CD4-positive, CD25-positive, alpha-beta regulatory T cell (primary cell): Measurements from ENCODE around the gene SLC28A1. TPM values are rescaled to one million over a fixed set of nuclear protein-coding genes. Genes with fewer than 3 reads are reported as not detected.

Experiments
- ATAC-seq, 2 donors: fragments of 150-1000 bp; cut with Tn5 transposase; one replicate each; pipeline ENCODE4 v1.10.0; 2021; ENCODE audit warnings: low read depth in 2 of 2, moderate number of reproducible peaks in 2 of 2, moderate library complexity in 1 of 2
- DNase-seq, 3 donors: peaks; one replicate each; pipeline versions ENCODE4 v3.0.0 to v3.0.0-alpha.2; 2012 to 2022; ENCODE audit warnings: mixed read lengths in 1 of 3
- H3K27ac ChIP-seq: one replicate; pipeline ENCODE4 v1.7.0; 2013; ENCODE audit warnings: mild to moderate bottlenecking, low read length; ENCODE audit not compliant: insufficient read depth, poor library complexity, severe bottlenecking
- H3K27me3 ChIP-seq: one replicate; pipeline ENCODE4 v1.7.0; 2013; ENCODE audit warnings: low read length; ENCODE audit not compliant: control insufficient read depth, insufficient read depth
- H3K36me3 ChIP-seq: one replicate; pipeline ENCODE4 v1.7.0; 2013; ENCODE audit warnings: mild to moderate bottlenecking, low read length, moderate library complexity; ENCODE audit not compliant: control insufficient read depth, insufficient read depth
- H3K4me1 ChIP-seq: 2 replicates; pipeline ENCODE4 v1.7.0; 2013; ENCODE audit warnings: mild to moderate bottlenecking, low read length; ENCODE audit not compliant: insufficient read depth, control insufficient read depth, poor library complexity, severe bottlenecking
- H3K4me3 ChIP-seq: one replicate; pipeline ENCODE4 v1.7.0; 2013; ENCODE audit warnings: low read depth, mild to moderate bottlenecking, low read length, moderate library complexity
- H3K9me3 ChIP-seq, 2 experiments: 1 replicate in 1 of 2; 2 replicates in 1 of 2; pipeline ENCODE4 v1.7.0; 2013; ENCODE audit warnings: low read length in 2 of 2, mild to moderate bottlenecking in 1 of 2, moderate library complexity in 1 of 2; ENCODE audit not compliant: control insufficient read depth in 2 of 2
- H3K27ac Mint-ChIP-seq, 3 donors: one replicate each; pipeline ENCODE4 v1.8.0; 2020 to 2022; ENCODE audit warnings: mild to moderate bottlenecking in 3 of 3, mixed read lengths in 3 of 3, moderate library complexity in 2 of 3
- H3K27me3 Mint-ChIP-seq: one replicate; pipeline ENCODE4 v1.8.0; 2022; ENCODE audit warnings: mild to moderate bottlenecking, mixed read lengths
- H3K36me3 Mint-ChIP-seq: one replicate; pipeline ENCODE4 v1.8.0; 2020; ENCODE audit warnings: mixed read lengths
- H3K4me1 Mint-ChIP-seq, 4 donors: one replicate each; pipeline ENCODE4 v1.8.0; 2020 to 2022; ENCODE audit warnings: mixed read lengths in 4 of 4, mild to moderate bottlenecking in 1 of 4
- H3K4me3 Mint-ChIP-seq, 4 donors: one replicate each; pipeline ENCODE4 v1.8.0; 2020 to 2022; ENCODE audit warnings: mild to moderate bottlenecking in 4 of 4, mixed read lengths in 4 of 4, moderate library complexity in 3 of 4
- H3K9me3 Mint-ChIP-seq, 7 donors: one replicate each; pipeline ENCODE4 v1.8.0; 2020 to 2022; ENCODE audit warnings: mixed read lengths in 7 of 7, mild to moderate bottlenecking in 3 of 7, moderate library complexity in 2 of 7
- polyA plus RNA-seq, 4 donors: library from polyadenylated mRNA; unstranded; fragments of 300-500 nt; fragmentation: Illumina TruSeq; gene quantifications; one replicate each; pipeline ENCODE4 v1.2.3, GENCODE V29; 2021
- total RNA-seq: library from RNA; stranded (reverse); gene quantifications from one replicate; pipeline ENCODE4 v1.2.3, GENCODE V29; 2022

Gene SLC28A1
- total and polyA plus RNA-seq, 5 donors from 2014 or later, result not detected

DNA sequence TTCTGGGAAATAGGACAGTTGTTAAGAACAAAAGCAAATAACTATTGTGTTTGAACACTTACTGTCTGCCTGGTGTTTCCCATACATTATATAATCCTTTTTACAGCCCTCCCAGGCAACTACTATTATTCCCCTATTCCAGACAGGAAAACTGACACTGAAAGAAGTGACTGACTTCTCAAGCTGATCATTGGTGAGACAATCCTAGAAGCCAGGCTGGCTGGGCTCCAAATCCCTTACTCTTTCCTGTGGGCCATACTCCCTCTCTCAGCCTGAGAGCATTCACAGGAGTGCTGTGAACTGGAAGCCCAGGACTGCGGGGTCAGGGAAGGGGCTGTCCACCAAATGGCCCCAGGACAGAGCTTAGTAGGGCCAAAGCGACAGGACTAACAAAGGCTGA, 58.0 kb downstream of the SLC28A1 start:
- H3K27me3 ChIP-seq, result no peaks in the 10 kb centered on the region
- Mint-ChIP-seq H3K4me3 (no peak overlapping the region), H3K27me3 (peaks cover 13% of the 10 kb centered on the region), H3K4me1 (no peaks in the 10 kb centered on the region), H3K9me3 (peaks cover 0 to 6% (median 0%) of the 10 kb centered on the region in 7 donors), H3K36me3 (peaks cover 3% of the 10 kb centered on the region), H3K27ac (no peak overlapping the region)
- DNase-seq (no peak), ATAC-seq (no peak)
- no peak overlapping the region for H3K27ac ChIP-seq
- H3K4me1 ChIP-seq, result no peaks in the 10 kb centered on the region
- H3K36me3 ChIP-seq, result no peaks in the 10 kb centered on the region
- no peak overlapping the region for H3K4me3 ChIP-seq
- no peaks in the 10 kb centered on the region for H3K9me3 ChIP-seq

- H3K4me3 ChIP-seq, result no peak overlapping the region
- no peaks in the 10 kb centered on the region for H3K36me3 ChIP-seq
- peaks cover 5% of the 10 kb centered on the region for H3K27me3 ChIP-seq
- Mint-ChIP-seq H3K4me3 (no peak overlapping the region), H3K9me3 (peaks cover 0 to 1% (median 0%) of the 10 kb centered on the region in 7 donors), H3K27me3 (peaks cover 17% of the 10 kb centered on the region), H3K36me3 (peaks cover 3% of the 10 kb centered on the region), H3K4me1 (no peaks in the 10 kb centered on the region), H3K27ac (no peak overlapping the region)
- ATAC-seq (no peak), DNase-seq (no peak)
- H3K4me1 ChIP-seq, result no peaks in the 10 kb centered on the region
- H3K9me3 ChIP-seq, result no peaks in the 10 kb centered on the region
- H3K27ac ChIP-seq, result no peak overlapping the region
Observed at GRCh38 chr15:84944311-84944710, 59.8 kb downstream of the SLC28A1 start.

DNA sequence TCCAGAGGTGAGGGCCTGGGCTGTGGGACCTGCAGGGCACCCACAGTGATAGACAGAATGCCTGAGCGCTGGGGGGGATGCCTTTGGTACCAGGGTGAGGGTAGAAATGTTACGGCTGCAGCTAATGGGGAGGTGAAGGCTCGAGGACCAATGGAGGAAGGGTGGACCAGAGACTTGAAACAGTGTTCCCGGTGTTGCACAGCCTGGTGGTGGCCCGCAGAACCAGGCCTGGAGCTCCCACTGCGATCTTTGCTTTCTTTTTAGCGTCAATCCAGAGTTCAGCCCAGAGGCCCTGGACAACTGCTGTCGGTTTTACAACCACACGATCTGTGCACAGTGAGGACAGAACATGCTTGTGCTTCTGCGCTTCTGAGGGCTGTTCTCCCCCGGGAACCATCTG, 60.4 kb downstream of the SLC28A1 start:
- peaks cover 5% of the 10 kb centered on the region for H3K27me3 ChIP-seq
- Mint-ChIP-seq H3K27me3 (peaks cover 17% of the 10 kb centered on the region), H3K9me3 (peaks cover 0 to 1% (median 0%) of the 10 kb centered on the region in 7 donors), H3K36me3 (peaks cover 3% of the 10 kb centered on the region), H3K4me3 (no peak overlapping the region), H3K4me1 (no peaks in the 10 kb centered on the region), H3K27ac (no peak overlapping the region)
- no peak overlapping the region for H3K4me3 ChIP-seq
- H3K9me3 ChIP-seq, result no peaks in the 10 kb centered on the region
- DNase-seq (no peak), ATAC-seq (no peak)
- H3K4me1 ChIP-seq, result no peaks in the 10 kb centered on the region
- H3K36me3 ChIP-seq, result no peaks in the 10 kb centered on the region
- no peak overlapping the region for H3K27ac ChIP-seq

DNA sequence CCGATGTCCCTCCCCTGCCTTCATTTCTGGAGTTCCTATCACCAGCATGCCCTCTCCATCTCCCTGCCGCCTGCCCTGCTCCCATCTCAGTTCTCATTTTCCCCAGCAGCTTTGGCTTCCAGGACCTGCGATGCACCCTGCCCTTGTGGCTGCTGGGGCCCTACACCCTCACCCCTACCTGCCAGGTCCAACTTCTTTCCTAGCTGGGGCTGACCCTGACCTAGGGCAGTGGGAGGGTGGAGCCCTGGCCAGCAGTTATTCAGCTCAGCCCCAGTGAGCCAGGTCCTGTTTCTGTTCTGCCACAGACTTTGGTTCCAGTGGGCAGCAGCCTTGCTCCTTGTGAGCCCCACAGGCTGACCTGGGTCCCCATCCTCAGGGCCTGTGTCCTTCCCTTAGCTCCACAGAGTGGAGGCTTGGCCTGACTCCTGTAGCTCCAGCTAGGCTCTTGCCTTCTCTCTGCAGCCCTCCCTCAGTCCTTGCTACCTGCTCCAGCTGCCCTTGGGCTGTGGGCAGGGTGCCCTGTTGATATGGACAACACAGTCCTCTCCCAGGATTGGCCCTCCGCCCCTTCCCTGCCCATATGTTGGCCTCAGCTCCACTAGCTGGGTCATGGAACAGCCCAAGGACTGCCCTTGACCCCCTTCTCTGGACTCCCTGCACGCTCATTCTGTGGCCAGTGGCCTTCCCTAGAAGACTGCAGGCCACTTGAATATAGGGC, 62.5 kb downstream of the SLC28A1 start:
- Mint-ChIP-seq H3K27me3 (peaks cover 23% of the 10 kb centered on the region), H3K27ac (no peak overlapping the region), H3K9me3 (no peaks in the 10 kb centered on the region), H3K4me3 (no peak overlapping the region), H3K36me3 (peaks cover 3% of the 10 kb centered on the region), H3K4me1 (no peaks in the 10 kb centered on the region)
- ATAC-seq (no peak), DNase-seq (no peak)
- Histone ChIP-seq H3K9me3 (no peaks in the 10 kb centered on the region), H3K27ac (no peak overlapping the region), H3K4me3 (no peak overlapping the region), H3K4me1 (no peaks in the 10 kb centered on the region), H3K36me3 (no peaks in the 10 kb centered on the region), H3K27me3 (peaks cover 5% of the 10 kb centered on the region)

DNA sequence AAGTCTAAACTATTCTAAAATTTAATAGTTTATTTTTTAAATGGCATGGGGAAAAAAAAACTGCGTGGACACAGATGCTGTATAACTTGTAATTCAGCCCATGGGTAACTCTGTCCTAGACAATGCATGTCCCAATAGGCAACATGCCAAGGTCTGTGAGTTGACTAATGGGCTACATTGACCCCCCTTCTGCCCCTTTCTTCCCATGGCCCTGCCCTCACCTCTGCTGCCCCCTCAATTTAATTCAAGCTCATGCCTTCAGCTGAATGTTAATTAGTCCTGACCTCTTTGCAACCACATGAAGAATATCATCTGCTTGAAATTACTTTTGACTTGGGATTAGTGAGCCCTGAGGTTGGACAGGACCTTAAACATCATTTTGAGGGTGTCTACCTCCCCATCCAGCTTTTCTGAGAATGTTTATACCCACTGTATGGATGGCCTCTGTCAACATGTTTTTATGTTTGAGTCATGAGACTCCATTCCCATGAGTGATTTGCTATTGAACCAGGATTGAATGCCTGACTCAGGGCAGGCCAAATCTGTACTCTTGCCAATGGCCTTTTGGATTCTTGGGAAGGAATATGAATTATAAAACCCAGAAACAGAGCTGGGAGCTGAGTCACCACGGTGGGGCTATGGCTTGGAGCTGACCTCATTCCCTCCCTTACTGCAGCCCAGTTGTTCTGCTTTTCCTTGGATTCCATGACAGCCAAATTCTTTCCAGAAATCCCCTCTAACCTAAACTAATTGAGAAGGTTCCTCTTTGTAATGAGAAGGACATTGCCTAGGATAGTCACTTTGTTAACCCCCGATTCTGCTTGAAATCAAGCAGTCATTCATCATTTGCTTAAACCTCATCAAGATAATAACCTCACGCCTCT, 63.7 kb downstream of the SLC28A1 start:
- no peak for DNase-seq
- H3K27me3 ChIP-seq, result peaks cover 5% of the 10 kb centered on the region

DNA sequence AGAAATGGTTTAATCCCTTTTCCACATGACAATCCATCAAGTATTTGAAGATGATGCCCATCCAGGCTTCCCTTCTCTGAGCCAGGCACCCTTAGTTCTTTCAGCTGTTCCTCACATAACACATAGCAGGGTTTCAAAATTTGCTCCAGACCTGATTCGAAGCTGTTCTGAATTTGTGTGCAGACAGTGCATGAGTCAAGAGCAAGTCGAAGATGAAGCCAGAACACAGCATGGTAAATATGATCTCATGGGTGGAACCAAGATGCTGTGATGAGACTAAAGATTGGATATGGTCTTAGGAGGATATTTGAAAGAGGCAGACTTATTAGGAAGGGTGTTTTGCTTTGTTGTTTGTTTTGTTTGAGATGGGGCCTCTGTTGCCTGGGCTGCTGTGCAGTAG, 64.6 kb downstream of the SLC28A1 start:
- H3K9me3 ChIP-seq, result no peaks in the 10 kb centered on the region
- no peaks in the 10 kb centered on the region for H3K4me1 ChIP-seq
- H3K4me3 Mint-ChIP-seq, result no peak overlapping the region
- H3K27ac Mint-ChIP-seq, result no peak overlapping the region
- peaks cover 5% of the 10 kb centered on the region for H3K27me3 ChIP-seq
- ATAC-seq (no peak), DNase-seq (no peak)
- no peaks in the 10 kb centered on the region for H3K36me3 ChIP-seq
- H3K4me3 ChIP-seq, result no peak overlapping the region
- H3K27me3 Mint-ChIP-seq, result peaks cover 26% of the 10 kb centered on the region
- H3K27ac ChIP-seq, result no peak overlapping the region
- H3K36me3 Mint-ChIP-seq, result peaks cover 1% of the 10 kb centered on the region
- H3K9me3 Mint-ChIP-seq, result no peaks in the 10 kb centered on the region
- no peaks in the 10 kb centered on the region for H3K4me1 Mint-ChIP-seq

More for the DNA sequence above, 63.7 kb downstream of the SLC28A1 start:
- peaks cover 23% of the 10 kb centered on the region for H3K27me3 Mint-ChIP-seq
- H3K4me1 ChIP-seq, result no peaks in the 10 kb centered on the region
- no peak overlapping the region for H3K27ac Mint-ChIP-seq
- H3K9me3 ChIP-seq, result no peaks in the 10 kb centered on the region
- no peak for ATAC-seq
- no peaks in the 10 kb centered on the region for H3K36me3 ChIP-seq
- H3K27ac ChIP-seq, result no peak overlapping the region
- no peaks in the 10 kb centered on the region for H3K4me1 Mint-ChIP-seq
- H3K4me3 Mint-ChIP-seq, result no peak overlapping the region
- peaks cover 3% of the 10 kb centered on the region for H3K36me3 Mint-ChIP-seq
- no peak overlapping the region for H3K4me3 ChIP-seq
- H3K9me3 Mint-ChIP-seq, result no peaks in the 10 kb centered on the region

GRCh38 chr15:84949845-84950569, 65.5 kb downstream of the SLC28A1 start:
- no peak overlapping the region for H3K4me3 ChIP-seq
- peaks cover 31% of the 10 kb centered on the region for H3K27me3 Mint-ChIP-seq
- ATAC-seq, result no peak
- DNase-seq, result no peak
- peaks cover 5% of the 10 kb centered on the region for H3K27me3 ChIP-seq
- H3K9me3 ChIP-seq, result no peaks in the 10 kb centered on the region
- no peaks in the 10 kb centered on the region for H3K36me3 Mint-ChIP-seq
- H3K27ac ChIP-seq, result no peak overlapping the region
- no peak overlapping the region for H3K27ac Mint-ChIP-seq
- H3K9me3 Mint-ChIP-seq, result no peaks in the 10 kb centered on the region
- H3K4me3 Mint-ChIP-seq, result no peak overlapping the region
- H3K4me1 ChIP-seq, result no peaks in the 10 kb centered on the region
- no peaks in the 10 kb centered on the region for H3K36me3 ChIP-seq
- peaks cover 0 to under 1% (median 0%) of the 10 kb centered on the region in 4 donors for H3K4me1 Mint-ChIP-seq
